Endodermal cell (in vitro differentiated cells): Measurements from ENCODE around the gene TANK. TPM values are rescaled to one million over a fixed set of nuclear protein-coding genes. Genes with fewer than 3 reads are reported as not detected.

ENCODE experiments used
- DNase-seq: peaks from one replicate; pipeline ENCODE4 v3.0.0-alpha.2; 2017
- H3K27ac ChIP-seq: 2 replicates; pipeline ENCODE4 v1.5.1; 2013; ENCODE audit warnings: mild to moderate bottlenecking, low read depth, low read length, moderate library complexity
- H3K27me3 ChIP-seq: 2 replicates; pipeline ENCODE4 v1.6.1; 2013; ENCODE audit warnings: mild to moderate bottlenecking, low read length, moderate library complexity; ENCODE audit not compliant: insufficient read depth, control insufficient read depth, poor library complexity, severe bottlenecking
- H3K36me3 ChIP-seq: 2 replicates; pipeline ENCODE4 v1.7.0; 2013; ENCODE audit warnings: mild to moderate bottlenecking, low read length, moderate library complexity; ENCODE audit not compliant: control insufficient read depth, insufficient read depth
- H3K4me1 ChIP-seq: one replicate; pipeline ENCODE4 v1.7.0; 2013; ENCODE audit warnings: low read length; ENCODE audit not compliant: control insufficient read depth, insufficient read depth
- H3K4me3 ChIP-seq: 2 replicates; pipeline ENCODE4 v1.5.1; 2013; ENCODE audit warnings: mild to moderate bottlenecking, low read length, moderate library complexity
- H3K9ac ChIP-seq: 2 replicates; pipeline ENCODE4 v1.6.1; 2013; ENCODE audit warnings: mild to moderate bottlenecking, low read length, moderate library complexity; ENCODE audit not compliant: poor library complexity, severe bottlenecking; ENCODE audit errors: extremely low read depth
- H3K9me3 ChIP-seq: 2 replicates; pipeline ENCODE4 v1.6.1; 2013; ENCODE audit warnings: mild to moderate bottlenecking, low read length, moderate library complexity; ENCODE audit not compliant: control insufficient read depth
- H3K27ac Mint-ChIP-seq: 2 replicates; pipeline ENCODE4 v1.8.0; 2020; ENCODE audit warnings: mixed read lengths
- H3K27me3 Mint-ChIP-seq: 2 replicates; pipeline ENCODE4 v1.8.0; 2021; ENCODE audit warnings: mild to moderate bottlenecking, mixed read lengths; ENCODE audit not compliant: insufficient read depth
- H3K36me3 Mint-ChIP-seq: 2 replicates; pipeline ENCODE4 v1.8.0; 2020; ENCODE audit warnings: low read depth, mixed read lengths
- H3K4me1 Mint-ChIP-seq: 2 replicates; pipeline ENCODE4 v1.8.0; 2020; ENCODE audit warnings: mixed read lengths
- H3K4me3 Mint-ChIP-seq: 2 replicates; pipeline ENCODE4 v1.8.0; 2020; ENCODE audit warnings: mild to moderate bottlenecking, moderate library complexity, mixed read lengths
- H3K9me3 Mint-ChIP-seq: 2 replicates; pipeline ENCODE4 v1.8.0; 2020; ENCODE audit warnings: mild to moderate bottlenecking, mixed read lengths
- CTCF ChIP-seq: fragments of 200-600 bp; sonication (generic); conservative IDR thresholded peaks from 2 replicates; pipeline ENCODE4 v1.5.0; 2021; ENCODE audit warnings: antibody characterized with exemption, mild to moderate bottlenecking
- WGBS, 2 experiments: methylation state at CpG; one replicate each; pipeline versions ENCODE4 v1.1.5 to v1.1.7; 2013; ENCODE audit warnings: missing lambda C conversion rate in 2 of 2, mixed read lengths in 1 of 2; ENCODE audit not compliant: insufficient coverage in 1 of 2, insufficient read length in 1 of 2; 5-methylcytosine and 5-hydroxymethylcytosine counted together
- total RNA-seq, 2 donors: library from RNA; stranded (reverse); fragmentation: NEBNext Ultra II Directional in 1 of 2; extraction: Animal tissue kit (Norgen Biotek cat#: 25700) in 1 of 2; gene quantifications; 2 replicates in 1 of 2; 3 replicates in 1 of 2; pipeline ENCODE4 v1.2.1, GENCODE V29; 2021

TANK gene
- total RNA-seq, 2 donors from 2014 or later: 22.4 to 33.2 TPM

GRCh38 chr2:161217597-161218185 is 57.5 kb downstream of the TANK start:
- no peaks in the 10 kb centered on the region for H3K27me3 Mint-ChIP-seq
- no peak overlapping the region for H3K9ac ChIP-seq
- peaks cover 20% of the 10 kb centered on the region for H3K36me3 Mint-ChIP-seq
- no peaks in the 10 kb centered on the region for H3K4me1 ChIP-seq
- no peak overlapping the region for H3K4me3 Mint-ChIP-seq
- DNase-seq: no peak
- TF ChIP-seq CTCF: no peak
- peaks cover 7% of the 10 kb centered on the region for H3K4me1 Mint-ChIP-seq
- H3K4me3 ChIP-seq: no peak overlapping the region
- 98 to 100% methylated on average over 1 to 3 of the region's 3 CpGs for WGBS, 2 experiments
- H3K9me3 ChIP-seq: peaks cover 18% of the 10 kb centered on the region
- H3K36me3 ChIP-seq: peaks cover 14% of the 10 kb centered on the region
- H3K9me3 Mint-ChIP-seq: peaks cover 9% of the 10 kb centered on the region
- H3K27me3 ChIP-seq: no peaks in the 10 kb centered on the region
- no peak overlapping the region for H3K27ac ChIP-seq
- H3K27ac Mint-ChIP-seq: no peak overlapping the region

GRCh38 chr2:161219211-161219610 is 59.0 kb downstream of the TANK start:
- Histone ChIP-seq H3K27ac (no peak overlapping the region), H3K9ac (no peak overlapping the region), H3K4me3 (no peak overlapping the region), H3K4me1 (no peaks in the 10 kb centered on the region), H3K27me3 (no peaks in the 10 kb centered on the region), H3K9me3 (peaks cover 10% of the 10 kb centered on the region), H3K36me3 (peaks cover 9% of the 10 kb centered on the region)
- no CpG with 5 or more reads among the region's 1 CpG for WGBS, 2 experiments
- no peak for DNase-seq
- Mint-ChIP-seq H3K4me1 (peaks cover 7% of the 10 kb centered on the region), H3K36me3 (peaks cover 6% of the 10 kb centered on the region), H3K27ac (no peak overlapping the region), H3K27me3 (no peaks in the 10 kb centered on the region), H3K9me3 (peaks cover 6% of the 10 kb centered on the region), H3K4me3 (no peak overlapping the region)
- no peak for TF ChIP-seq CTCF

GRCh38 chr2:161223139-161223732 is 63.0 kb downstream of the TANK start:
- Histone ChIP-seq H3K27ac (no peak overlapping the region), H3K9ac (no peak overlapping the region), H3K9me3 (no peaks in the 10 kb centered on the region), H3K4me3 (no peak overlapping the region), H3K27me3 (no peaks in the 10 kb centered on the region), H3K36me3 (peaks cover 10% of the 10 kb centered on the region), H3K4me1 (no peaks in the 10 kb centered on the region)
- TF ChIP-seq CTCF: peak; percentile 84
- H3K4me3 Mint-ChIP-seq: no peak overlapping the region
- H3K27ac Mint-ChIP-seq: no peak overlapping the region
- no peaks in the 10 kb centered on the region for H3K9me3 Mint-ChIP-seq
- peaks cover 6% of the 10 kb centered on the region for H3K36me3 Mint-ChIP-seq
- WGBS, 2 experiments: 59% methylated on average over 3 of the region's 3 CpGs; no CpG with 5 or more reads in 1 of the 2 experiments
- H3K27me3 Mint-ChIP-seq: no peaks in the 10 kb centered on the region
- no peak for DNase-seq
- H3K4me1 Mint-ChIP-seq: peaks cover 8% of the 10 kb centered on the region
